ENCODE measurements around the gene SLC30A9.
A peak's percentile ranks its signal among the peaks of the same experiment; 100 is the strongest.

SLC30A9 gene

DNA sequence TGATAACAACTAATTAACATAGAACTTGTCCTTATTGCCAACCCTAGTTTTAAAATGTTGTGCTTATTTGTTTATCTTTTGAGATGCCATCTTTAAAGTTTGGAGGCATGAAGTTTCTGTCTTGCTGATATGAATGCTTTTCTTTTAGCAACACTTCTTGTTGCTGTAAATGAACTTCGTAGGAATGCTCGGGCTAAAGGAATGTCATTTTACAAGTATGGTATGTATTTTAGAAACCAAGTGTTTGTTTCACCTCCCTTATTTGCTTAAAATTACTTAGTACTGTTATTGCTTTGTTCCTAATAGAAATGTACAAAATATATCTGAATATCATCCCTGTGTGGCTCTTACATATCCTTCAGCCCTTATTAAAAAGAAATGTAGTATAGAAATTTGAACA lies 76.1 kb downstream of the SLC30A9 start:
- Mint-ChIP-seq H3K4me1 (no peaks in the 10 kb centered on the region), H3K36me3 (peaks cover 8 to 20% of the 10 kb centered on the region in 2 donors), H3K27ac (no peak overlapping the region), H3K9me3 (no peaks in the 10 kb centered on the region), H3K4me3 (no peak overlapping the region), H3K27me3 (no peaks in the 10 kb centered on the region)
- ATAC-seq (replicated peaks) = no peak
- DNase-seq = no peak

DNA sequence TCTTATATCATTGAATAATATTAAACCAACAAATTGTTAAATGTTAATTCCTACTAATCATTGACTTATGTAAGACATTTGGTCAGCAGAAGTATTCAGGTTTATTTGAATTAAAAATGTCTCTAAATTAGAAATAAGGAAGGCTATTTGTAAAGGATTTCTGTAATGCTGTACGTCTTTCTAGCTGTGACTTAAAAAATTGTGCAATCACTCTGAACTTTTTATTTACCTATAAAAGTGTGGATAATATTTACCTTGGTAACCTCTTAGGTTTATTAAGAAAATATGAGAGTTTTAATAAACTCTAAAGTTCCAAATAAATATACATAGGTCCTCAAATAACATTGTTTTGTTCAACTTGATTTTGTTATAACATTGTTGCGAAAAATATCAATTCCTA lies 76.9 kb downstream of the SLC30A9 start:
- no peak for ATAC-seq (replicated peaks)
- Mint-ChIP-seq H3K4me3 (no peak overlapping the region), H3K9me3 (no peaks in the 10 kb centered on the region), H3K27me3 (no peaks in the 10 kb centered on the region), H3K36me3 (peaks cover 12 to 28% of the 10 kb centered on the region in 2 donors), H3K4me1 (no peaks in the 10 kb centered on the region), H3K27ac (no peak overlapping the region)
- DNase-seq = no peak

DNA sequence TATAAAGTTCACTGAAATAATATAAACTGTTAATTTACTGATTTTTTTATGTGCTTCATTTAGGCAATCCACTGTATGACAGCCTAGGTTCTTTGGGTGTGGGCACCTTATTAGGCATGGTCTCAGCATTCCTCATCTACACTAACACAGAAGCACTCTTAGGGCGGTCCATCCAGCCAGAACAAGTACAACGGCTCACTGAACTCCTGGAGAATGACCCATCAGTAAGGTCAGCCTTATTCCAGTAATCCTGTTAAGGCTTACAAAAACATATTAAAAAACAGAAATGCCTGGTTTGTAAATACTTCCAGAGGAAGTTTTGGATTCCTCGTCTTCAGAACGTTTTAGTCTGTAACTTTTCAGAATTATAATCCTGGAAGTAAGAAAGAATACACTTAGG lies 80.1 kb downstream of the SLC30A9 start:
- no peak overlapping the region for H3K27ac Mint-ChIP-seq
- H3K36me3 Mint-ChIP-seq = peaks cover 14 to 25% of the 10 kb centered on the region in 2 donors

DNA sequence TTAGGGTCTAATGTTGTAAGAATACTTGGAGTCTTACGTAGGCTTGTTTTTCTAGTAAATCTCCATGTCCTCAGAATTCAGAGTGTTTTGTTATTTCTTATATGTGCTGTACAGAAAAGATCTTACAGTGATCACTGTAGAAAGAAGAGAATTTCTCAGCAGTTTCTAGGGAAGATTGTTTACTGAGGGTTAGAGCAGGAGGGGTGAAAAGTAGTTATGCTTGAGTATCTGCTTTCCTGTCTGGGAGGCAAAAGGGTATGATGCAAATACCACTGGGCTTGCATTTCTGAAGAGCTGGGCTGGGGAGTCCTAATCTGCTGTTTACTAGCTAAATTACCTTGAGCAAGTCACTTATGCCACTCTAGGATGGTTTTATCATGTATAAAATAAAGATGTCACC lies 84.0 kb downstream of the SLC30A9 start:
- peaks cover 15 to 31% of the 10 kb centered on the region in 2 donors for H3K36me3 Mint-ChIP-seq
- peaks cover 1 to 5% of the 10 kb centered on the region in 2 donors for H3K4me1 Mint-ChIP-seq
- ATAC-seq (replicated peaks) (no peak), DNase-seq (no peak)
- H3K4me3 Mint-ChIP-seq = no peak overlapping the region
- H3K9me3 Mint-ChIP-seq = no peaks in the 10 kb centered on the region
- no peaks in the 10 kb centered on the region for H3K27me3 Mint-ChIP-seq
- H3K27ac Mint-ChIP-seq = no peak overlapping the region

More for the DNA sequence above, 80.1 kb downstream of the SLC30A9 start:
- H3K4me1 Mint-ChIP-seq = no peaks in the 10 kb centered on the region
- H3K4me3 Mint-ChIP-seq = no peak overlapping the region
- H3K9me3 Mint-ChIP-seq = no peaks in the 10 kb centered on the region
- no peaks in the 10 kb centered on the region for H3K27me3 Mint-ChIP-seq
- no peak for ATAC-seq (replicated peaks)
- DNase-seq = no peak

DNA sequence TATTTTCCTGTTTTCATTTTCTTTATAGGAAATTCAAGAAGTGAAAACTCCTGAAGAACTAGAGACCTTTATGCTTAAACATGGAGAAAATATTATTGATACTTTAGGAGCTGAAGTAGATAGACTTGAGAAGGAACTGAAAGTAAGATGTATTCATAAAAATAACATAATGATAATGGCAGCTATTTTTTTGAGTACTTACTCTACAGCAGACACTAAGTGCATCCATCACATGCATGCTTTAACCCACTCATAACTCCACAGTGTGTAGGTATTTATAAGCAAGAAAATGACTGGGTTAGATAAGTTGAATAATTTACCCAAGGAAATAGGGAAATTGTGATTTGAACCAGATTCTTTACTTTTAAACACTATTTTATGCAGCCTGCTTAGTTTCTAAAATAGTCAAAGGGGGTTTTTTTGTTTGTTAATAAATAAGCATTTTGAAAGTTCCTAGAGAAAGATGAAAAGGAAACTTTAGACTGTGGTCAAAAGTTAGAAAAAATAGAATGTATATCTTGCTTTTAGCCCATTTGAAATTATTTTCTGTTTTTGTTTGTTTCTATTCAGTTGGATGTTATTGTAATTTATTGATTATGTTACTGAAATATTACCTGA lies 88.0 kb downstream of the SLC30A9 start:
- peak; percentile 85 to 95 for ATAC-seq (replicated peaks)
- H3K9me3 Mint-ChIP-seq = no peaks in the 10 kb centered on the region
- no peak overlapping the region for H3K4me3 Mint-ChIP-seq
- peaks cover 11 to 19% of the 10 kb centered on the region in 2 donors for H3K36me3 Mint-ChIP-seq
- no peaks in the 10 kb centered on the region for H3K27me3 Mint-ChIP-seq
- H3K4me1 Mint-ChIP-seq = peaks cover 1 to 5% of the 10 kb centered on the region in 2 donors
- no peak for DNase-seq
- H3K27ac Mint-ChIP-seq = no peak overlapping the region

DNA sequence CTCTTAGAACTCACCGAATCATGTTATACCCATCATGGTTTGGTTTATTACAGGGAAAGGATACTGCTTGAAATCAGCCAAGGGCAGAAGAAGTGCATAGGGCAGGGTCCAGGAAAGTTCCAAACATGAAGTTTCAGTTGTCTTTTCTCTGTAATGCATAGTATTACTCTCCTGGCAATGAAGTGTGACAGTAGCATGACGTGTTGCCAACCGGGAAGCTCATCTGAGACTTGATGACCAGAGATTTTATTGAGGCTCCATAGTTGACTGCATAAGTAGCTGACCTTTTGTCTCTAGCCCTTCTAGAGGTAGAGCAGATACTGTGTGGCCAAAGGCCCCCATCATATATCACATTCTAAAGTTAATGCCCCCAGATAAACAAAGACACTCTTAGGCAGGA lies 90.0 kb downstream of the SLC30A9 start:
- H3K36me3 Mint-ChIP-seq = peaks cover 14 to 23% of the 10 kb centered on the region in 2 donors
- no peaks in the 10 kb centered on the region for H3K27me3 Mint-ChIP-seq
- ATAC-seq (replicated peaks) (peak in 1 of 2 donors; percentile 56), DNase-seq (no peak)
- H3K4me3 Mint-ChIP-seq = no peak overlapping the region
- peaks cover 1 to 5% of the 10 kb centered on the region in 2 donors for H3K4me1 Mint-ChIP-seq
- no peak overlapping the region for H3K27ac Mint-ChIP-seq
- no peaks in the 10 kb centered on the region for H3K9me3 Mint-ChIP-seq

DNA sequence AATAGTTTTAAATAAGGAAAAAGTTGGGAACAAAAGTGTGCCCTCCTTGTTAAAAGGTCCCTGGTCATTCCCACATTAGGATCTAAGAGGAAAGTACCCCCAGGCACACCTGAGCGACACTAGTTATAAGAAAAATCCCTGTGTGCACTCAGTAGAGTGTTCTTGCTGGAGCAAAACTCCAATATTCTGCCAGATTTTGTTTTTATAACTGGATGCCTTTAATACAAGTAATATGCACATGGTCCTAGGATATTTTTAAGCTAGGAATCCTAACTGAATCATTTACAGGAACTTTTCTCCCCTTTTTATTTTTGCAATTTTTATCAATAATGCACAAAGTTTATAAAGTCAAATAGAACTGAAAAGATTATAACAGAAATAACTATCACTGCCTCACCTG lies 93.5 kb downstream of the SLC30A9 start:
- ATAC-seq (replicated peaks) (no peak), DNase-seq (no peak)
- Mint-ChIP-seq H3K27me3 (no peaks in the 10 kb centered on the region), H3K9me3 (no peaks in the 10 kb centered on the region), H3K4me3 (no peak overlapping the region), H3K4me1 (peaks cover 0 to 1% of the 10 kb centered on the region in 2 donors), H3K27ac (no peak overlapping the region), H3K36me3 (peaks cover 27 to 32% of the 10 kb centered on the region in 2 donors)

DNA sequence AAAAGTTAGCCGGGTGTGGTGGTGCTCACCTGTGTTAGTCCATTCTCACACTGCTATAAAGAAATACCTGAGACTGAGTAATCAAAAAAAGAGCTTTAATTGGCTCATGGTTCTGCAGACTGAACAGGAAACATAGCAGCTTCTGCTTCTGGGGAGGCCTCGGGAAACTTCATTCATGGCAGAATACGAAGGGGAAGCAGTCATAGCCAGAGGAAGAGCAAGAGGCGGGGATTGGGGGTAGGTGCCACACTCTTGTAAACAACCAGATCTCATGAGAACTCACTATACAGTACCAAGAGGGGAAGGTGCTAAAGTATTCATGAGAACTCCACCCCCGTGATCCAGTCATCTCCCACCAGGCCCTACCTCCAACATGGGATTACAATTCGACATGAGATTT lies 98.1 kb downstream of the SLC30A9 start:
- H3K9me3 Mint-ChIP-seq = no peaks in the 10 kb centered on the region
- peaks cover 0 to 1% of the 10 kb centered on the region in 2 donors for H3K4me1 Mint-ChIP-seq
- H3K36me3 Mint-ChIP-seq = peaks cover 21 to 25% of the 10 kb centered on the region in 2 donors
- no peak for DNase-seq
- no peak overlapping the region for H3K4me3 Mint-ChIP-seq
- H3K27me3 Mint-ChIP-seq = no peaks in the 10 kb centered on the region
- no peak for ATAC-seq (replicated peaks)
- peak overlapping the region; percentile 56 for H3K27ac Mint-ChIP-seq

DNA sequence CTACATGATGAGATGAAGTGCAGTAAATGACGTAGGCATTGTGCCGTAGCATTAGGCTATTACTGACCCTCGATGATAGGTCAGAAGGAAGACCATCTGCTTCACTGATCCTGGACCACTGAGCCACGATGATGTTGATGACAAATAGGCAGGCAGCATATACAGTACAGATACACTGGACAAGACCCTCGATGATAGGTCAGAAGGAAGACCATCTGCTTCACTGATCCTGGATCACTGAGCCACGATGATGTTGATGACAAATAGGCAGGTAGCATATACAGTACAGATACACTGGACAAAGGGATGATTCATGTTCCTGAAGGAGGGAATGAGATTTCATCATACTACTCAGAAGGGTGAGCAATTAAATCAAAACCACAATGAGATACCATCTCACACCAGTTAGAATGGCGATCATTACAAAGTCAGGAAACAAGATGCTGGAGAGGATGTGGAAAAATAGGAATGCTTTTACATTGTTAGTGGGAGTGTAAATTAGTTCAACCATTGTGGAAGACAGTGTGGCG lies 111.2 kb downstream of the SLC30A9 start:
- no peak for DNase-seq
- Mint-ChIP-seq H3K4me3 (no peak overlapping the region), H3K9me3 (peaks cover 0 to 3% of the 10 kb centered on the region in 2 donors), H3K36me3 (peaks cover 14 to 26% of the 10 kb centered on the region in 2 donors), H3K27ac (no peak overlapping the region), H3K27me3 (no peaks in the 10 kb centered on the region), H3K4me1 (no peaks in the 10 kb centered on the region)
- no peak for ATAC-seq (replicated peaks)

DNA sequence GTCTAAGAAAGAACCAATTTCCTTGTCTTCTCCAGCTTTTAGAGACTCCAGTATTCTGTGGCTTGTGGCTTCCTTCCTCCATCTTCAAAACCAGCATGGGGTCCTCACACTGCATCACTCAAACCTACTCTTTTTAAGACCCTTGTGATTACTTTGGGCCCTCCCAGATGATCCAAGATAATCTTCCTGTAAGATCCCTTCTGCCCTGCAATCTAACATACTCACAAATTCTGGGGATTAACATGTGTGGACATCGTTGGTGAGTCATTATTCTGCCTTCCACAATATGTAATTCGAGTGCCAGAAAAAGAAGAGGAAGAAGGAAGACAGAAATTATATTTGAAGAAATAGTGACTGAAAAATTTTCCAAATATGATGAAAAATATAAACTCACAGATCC lies 114.2 kb downstream of the SLC30A9 start:
- Mint-ChIP-seq H3K9me3 (peaks cover 5 to 6% of the 10 kb centered on the region in 2 donors), H3K4me1 (no peaks in the 10 kb centered on the region), H3K4me3 (no peak overlapping the region), H3K27ac (no peak overlapping the region), H3K36me3 (peaks cover 21 to 31% of the 10 kb centered on the region in 2 donors), H3K27me3 (no peaks in the 10 kb centered on the region)
- no peak for DNase-seq
- no peak for ATAC-seq (replicated peaks)

DNA sequence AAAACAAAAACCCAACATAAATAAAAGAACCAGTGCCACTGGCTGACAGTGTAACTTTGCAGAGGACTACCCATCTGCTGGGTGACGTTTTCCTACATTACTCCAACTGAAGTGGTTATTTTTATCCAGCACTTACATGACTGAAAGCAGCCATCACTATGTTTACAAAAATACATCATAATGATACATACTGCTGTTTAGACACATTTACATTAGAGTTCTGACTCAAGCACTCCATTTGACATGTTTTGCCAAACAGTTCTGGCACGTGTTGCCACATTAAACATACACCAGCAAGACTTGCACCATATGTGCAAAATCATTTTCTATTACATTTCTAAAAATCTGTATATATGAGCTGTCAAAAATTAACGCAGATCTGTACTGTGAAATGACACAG lies 122.5 kb downstream of the SLC30A9 start:
- Mint-ChIP-seq H3K27me3 (no peaks in the 10 kb centered on the region), H3K36me3 (peaks cover 40 to 52% of the 10 kb centered on the region in 2 donors)

DNA sequence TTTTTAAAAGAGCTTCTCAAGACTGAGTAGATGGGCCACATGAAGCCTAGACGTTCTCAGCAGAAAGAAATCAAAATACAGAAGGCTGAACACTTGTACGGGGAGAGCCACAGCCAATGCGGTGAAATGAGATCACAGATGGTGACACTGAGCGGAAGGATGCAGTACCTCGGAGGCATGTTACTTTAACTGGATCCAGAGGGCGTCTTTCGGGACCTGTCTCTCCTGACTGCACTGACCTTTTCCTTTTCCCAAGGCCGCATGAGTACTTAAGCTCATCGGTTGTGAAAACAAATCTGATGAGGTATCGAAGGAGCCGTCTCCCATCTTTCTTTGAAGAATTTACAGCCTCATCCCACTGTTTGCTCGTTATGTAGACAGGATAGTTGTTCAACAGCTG lies 129.6 kb downstream of the SLC30A9 start:
- no peak overlapping the region for H3K27ac Mint-ChIP-seq

More for the DNA sequence above, 122.5 kb downstream of the SLC30A9 start:
- Mint-ChIP-seq H3K27ac (no peak overlapping the region), H3K4me3 (no peak overlapping the region), H3K9me3 (peaks cover 5 to 8% of the 10 kb centered on the region in 2 donors), H3K4me1 (no peaks in the 10 kb centered on the region)
- DNase-seq (no peak), ATAC-seq (replicated peaks) (no peak)

DNA sequence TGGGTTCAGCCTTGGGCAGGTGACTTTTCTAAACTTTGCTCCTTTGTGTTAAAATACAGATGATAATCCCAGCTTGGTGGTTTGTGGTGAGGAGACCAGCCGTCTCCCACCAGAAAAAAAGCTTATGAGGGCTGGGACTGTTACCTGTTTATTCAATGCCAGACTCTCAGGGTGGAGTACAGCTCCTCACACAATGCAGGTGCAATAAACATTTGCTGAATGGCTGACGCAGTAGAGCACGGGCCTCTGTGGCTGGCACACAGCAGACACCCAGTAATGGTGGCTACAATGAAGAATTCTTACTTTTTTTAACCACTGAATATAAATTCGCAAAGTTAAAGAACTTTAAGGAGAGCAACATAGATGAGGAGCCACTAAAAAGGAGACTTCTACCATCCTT lies 131.9 kb downstream of the SLC30A9 start:
- no peak for ATAC-seq (replicated peaks)
- Mint-ChIP-seq H3K27me3 (no peaks in the 10 kb centered on the region), H3K4me1 (peaks cover 0 to 4% of the 10 kb centered on the region in 2 donors), H3K36me3 (peaks cover 24 to 45% of the 10 kb centered on the region in 2 donors), H3K4me3 (no peak overlapping the region), H3K27ac (no peak overlapping the region), H3K9me3 (peaks cover 0 to 2% of the 10 kb centered on the region in 2 donors)
- DNase-seq = no peak

More for the DNA sequence above, 129.6 kb downstream of the SLC30A9 start:
- H3K4me1 Mint-ChIP-seq = no peaks in the 10 kb centered on the region
- no peak for ATAC-seq (replicated peaks)
- H3K36me3 Mint-ChIP-seq = peaks cover 35 to 47% of the 10 kb centered on the region in 2 donors
- H3K4me3 Mint-ChIP-seq = no peak overlapping the region
- DNase-seq = no peak
- H3K27me3 Mint-ChIP-seq = no peaks in the 10 kb centered on the region
- H3K9me3 Mint-ChIP-seq = peaks cover 0 to 2% of the 10 kb centered on the region in 2 donors

DNA sequence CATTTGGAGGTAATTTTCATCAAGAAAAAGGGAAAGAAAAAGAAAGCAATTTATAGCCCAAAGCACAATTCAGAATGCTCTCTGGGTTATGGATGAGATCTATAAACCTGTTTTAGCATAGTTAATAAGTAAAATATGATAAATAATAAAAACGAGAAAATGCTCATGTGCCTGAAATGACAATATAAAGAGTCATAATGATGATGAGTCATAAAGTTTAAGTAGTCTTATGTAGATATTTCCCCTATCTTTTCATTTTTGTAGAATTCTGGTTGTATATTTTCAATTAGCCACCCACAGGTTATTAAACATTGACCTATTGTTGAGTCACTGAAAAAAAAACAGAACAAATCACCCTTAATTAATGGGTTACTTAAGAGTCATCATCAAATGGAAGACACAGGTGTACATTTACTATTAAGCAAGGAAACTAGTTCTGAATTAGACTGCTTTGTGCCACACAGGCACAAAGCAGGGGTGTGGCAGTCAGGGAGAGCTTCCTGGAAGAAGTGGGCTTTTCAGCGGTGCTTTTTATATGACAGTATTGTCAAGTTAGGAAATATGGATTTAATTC lies 132.8 kb downstream of the SLC30A9 start:
- Mint-ChIP-seq H3K27me3 (no peaks in the 10 kb centered on the region), H3K4me3 (no peak overlapping the region), H3K9me3 (no peaks in the 10 kb centered on the region), H3K36me3 (peaks cover 21 to 40% of the 10 kb centered on the region in 2 donors), H3K27ac (no peak overlapping the region), H3K4me1 (peaks cover 2 to 12% of the 10 kb centered on the region in 2 donors)
- ATAC-seq (replicated peaks) (no peak), DNase-seq (no peak)

DNA sequence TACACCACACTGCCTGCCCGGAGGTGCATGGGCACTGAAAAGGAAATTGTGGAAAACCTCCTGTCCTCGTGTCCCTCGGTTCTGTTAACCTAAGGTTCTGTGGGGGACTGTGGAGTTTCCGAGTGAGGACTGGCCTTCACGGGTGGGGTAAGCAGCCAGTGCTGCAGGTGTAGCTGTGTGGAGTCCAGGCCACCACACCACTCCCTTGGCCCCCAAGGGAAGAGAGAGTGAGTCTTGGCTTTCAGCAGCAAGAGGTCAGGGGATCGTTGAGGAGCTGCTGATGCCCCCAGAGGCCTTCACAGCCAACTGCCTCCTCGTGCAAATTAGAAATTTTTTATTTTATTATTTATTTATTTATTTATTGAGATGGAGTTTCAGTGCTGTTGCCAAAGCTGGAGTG lies 141.8 kb downstream of the SLC30A9 start:
- no peak overlapping the region for H3K27ac Mint-ChIP-seq
- ATAC-seq (replicated peaks) = no peak
- H3K36me3 Mint-ChIP-seq = peaks cover 15 to 43% of the 10 kb centered on the region in 2 donors
- no peak overlapping the region for H3K4me3 Mint-ChIP-seq
- no peaks in the 10 kb centered on the region for H3K27me3 Mint-ChIP-seq
- peaks cover 0 to 3% of the 10 kb centered on the region in 2 donors for H3K9me3 Mint-ChIP-seq
- peaks cover 17 to 24% of the 10 kb centered on the region in 2 donors for H3K4me1 Mint-ChIP-seq
- DNase-seq = no peak
